Fibroblast of skin of right quadriceps (primary cell): ENCODE measurements around the gene AP4E1.
"Not testable (repeated sequence)": the region's sequence is repeated elsewhere in the genome, so short reads cannot be mapped to it uniquely, and the experiment has no call there.

ENCODE experiments used
- DNase-seq: peaks from one replicate; pipeline ENCODE4 v3.0.0-alpha.2; 2013

Gene AP4E1

DNA sequence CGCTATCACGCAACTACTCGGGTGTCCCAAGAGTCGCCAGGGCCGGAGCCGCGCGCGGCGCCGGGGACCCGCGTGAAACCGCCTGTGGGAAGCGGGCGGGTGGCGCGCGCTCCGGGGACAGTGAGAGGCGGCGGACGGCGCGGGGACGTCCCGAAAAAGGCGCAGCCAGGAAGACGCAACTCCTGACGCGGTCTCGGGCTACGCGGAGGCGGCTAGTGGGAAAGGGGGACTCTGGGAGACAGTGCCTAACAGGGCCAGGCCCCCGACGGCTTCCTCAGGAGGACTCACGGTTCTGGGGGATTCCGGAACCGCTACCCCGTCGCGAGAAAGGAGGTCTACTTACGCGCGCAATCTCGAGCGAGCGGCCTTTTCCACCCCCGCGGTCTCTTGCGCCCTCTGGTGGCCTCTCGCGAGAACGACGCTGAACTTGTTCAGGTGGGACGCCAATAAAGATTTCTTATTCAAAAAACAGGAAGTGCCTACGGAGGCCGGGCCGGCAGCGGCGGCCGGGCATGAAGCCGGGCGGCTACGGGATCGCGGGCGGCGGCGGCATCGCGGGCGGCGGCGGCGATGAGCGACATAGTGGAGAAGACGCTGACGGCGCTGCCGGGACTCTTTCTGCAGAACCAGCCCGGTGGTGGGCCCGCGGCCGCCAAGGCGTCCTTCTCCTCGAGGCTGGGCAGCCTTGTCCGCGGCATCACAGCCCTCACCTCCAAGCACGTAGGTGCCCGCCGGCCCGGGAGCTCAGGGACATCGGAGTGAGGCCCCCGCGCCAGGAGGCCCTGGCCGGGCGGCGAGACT lies at the start of gene AP4E1:
TSS of gene AP4E1 (plus strand) at position 475 of the 801 bp plus-strand sequence. CDS start at position 571, 96 bp downstream.
- peak; percentile 93 for DNase-seq

DNA sequence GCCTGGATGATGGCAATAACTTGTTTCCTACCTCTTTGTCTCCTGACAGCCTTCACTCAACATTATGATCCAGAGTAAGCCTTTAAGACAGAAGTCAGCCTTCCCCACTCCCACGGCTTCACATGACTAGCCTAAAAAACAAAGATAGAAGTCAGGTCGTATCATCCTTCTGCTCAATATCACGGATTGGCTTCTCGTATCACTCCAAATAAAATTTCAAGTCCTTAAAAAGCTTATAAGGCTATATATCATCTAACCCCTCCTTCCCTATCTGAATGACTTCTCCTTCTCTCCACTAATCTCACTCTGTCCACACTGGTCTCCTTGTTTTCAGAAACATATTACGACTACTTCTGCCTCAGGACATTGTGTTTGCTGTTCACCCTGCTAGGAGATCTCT lies 47.7 kb upstream of the AP4E1 start:
- no peak for DNase-seq

DNA sequence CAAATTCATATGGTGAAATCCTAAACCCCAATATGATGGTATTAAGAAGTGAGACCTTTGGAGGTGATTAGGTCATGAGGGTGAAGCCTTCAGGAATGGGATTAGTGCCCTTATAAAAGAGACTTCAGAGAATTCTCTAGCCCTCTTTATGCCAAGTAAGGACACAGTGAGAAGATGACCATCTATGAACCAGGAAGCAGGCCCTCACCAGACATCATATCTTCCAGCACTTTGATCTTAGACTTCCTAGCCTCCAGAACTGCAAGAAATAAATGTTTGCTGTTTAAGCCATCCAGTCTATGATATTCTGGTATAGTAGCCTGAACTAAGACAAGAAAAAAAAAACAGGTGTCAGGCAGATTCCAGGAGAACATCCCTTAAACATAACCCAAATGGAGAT lies 45.9 kb upstream of the AP4E1 start:
- DNase-seq = no peak

DNA sequence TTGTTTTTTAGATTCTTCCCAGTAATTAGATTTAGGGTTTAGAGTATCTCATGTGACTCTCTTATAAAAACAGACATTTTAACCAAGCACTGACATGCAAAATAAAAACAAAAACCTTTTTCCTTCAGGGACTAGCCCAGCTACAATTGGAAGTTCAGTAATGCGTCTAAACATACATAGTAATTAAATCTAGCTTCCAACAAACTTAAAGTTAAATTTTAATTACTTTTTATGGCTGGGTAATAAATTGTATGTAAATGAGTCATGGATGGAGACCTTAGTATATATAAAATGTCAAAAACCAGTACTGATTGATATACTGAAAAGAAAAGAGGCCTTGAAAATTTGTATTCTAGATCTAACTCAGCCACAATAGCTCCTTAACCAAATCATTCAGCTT lies 43.6 kb upstream of the AP4E1 start:
- no peak for DNase-seq

DNA sequence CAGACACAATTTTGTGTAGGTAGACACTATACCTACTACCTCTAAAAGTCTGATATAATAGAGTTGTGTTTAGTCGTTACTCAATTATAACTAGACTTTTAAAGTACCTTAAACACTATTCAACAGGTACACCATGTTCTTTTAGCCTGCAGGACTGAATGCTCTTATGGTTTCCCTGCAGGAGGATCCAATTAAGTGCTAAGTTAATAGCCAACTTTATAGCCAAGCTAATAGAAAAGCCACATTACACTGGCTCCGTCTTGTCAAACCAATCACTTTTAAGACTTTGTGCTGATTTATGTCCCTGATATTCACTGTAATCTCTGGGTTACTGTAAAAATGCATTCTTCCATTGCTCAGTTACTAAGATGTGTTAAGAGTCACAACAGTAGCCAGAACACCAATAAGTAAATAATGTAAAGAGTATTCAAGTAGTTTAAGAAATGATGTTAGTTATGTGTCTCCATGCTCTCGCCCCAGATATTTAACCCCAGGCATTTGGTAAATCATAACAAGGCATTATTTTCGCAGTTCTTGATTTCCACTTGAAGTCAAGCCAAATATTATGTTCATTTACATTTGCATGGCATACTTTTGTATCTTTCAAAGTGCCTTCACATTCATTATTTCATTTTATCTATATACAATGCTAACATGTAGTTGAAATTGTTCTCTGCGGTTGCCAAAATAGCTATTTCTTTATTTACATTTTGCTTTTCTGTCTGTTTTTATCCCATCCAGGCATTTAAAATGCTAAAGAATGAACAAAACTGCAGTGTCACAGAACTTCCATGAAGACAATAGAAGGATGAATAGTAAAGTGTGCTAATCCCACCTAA lies 42.7 kb upstream of the AP4E1 start:
- no peak for DNase-seq

DNA sequence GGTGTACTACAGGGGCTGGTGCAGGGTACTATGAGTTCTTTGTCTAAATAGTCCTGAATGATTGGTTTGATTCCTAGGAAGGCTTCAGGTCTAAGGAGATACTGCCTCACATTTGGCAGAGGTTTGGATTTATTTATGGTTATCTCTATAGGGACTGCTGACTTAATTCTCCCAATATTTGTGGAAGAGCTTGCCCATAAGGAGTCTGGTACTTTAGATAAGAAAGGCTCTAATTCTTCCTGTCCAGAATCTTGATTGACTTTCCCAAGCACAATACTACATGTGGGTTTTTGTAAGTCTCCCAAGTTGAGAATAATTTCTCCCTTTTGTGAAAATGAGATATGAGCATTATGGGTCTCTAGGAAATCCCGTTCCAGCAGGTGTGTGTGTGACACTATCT lies 36.7 kb upstream of the AP4E1 start:
- no peak for DNase-seq

DNA sequence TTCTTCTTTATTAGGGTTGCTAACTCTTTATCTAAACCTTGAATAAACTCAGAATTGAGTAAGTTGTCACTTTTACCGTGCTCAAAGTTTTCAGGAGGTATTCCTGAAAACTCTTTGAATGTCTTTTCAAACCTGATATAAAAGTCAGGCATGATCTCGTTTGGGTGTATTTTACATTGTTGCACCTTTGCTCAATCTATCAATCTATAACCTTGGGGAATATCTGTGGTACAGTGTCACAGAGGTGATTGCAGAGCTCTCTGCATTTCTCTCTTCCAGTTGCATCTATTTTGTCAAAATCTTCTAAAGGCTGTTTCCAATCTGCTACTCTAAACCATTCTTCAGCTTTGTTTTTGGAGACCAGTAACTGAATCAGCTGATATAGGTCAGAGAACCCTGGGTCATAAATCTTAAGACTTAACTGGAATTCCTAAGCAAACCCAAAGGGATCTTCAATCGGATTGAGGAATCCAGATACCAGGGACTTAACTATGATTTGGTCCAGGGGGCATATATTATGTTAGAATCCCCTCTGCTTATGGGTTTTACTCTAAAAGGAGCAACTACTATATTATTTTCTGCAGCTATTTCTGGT lies 35.6 kb upstream of the AP4E1 start:
- DNase-seq = no peak

DNA sequence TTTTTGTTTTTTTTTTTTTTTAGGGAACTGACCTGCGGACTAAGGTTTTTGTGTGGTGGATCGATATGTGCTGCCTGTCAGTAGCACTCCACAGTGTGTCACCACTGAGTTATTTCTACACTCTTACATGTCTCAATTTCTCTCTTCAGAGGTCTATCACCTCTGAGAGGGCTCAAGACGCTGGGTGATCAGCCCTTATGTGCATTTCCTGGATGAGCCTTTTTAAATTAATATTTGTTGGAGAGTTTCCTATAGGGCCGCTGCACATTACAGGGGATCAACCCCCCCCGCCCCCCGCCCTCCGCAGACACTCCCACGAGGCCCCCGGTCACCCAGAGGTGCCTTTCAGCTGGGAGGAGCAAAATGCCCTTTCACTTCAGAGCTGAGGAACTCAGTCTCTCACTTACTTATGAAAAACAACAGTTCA lies 34.5 kb upstream of the AP4E1 start:
- no peak for DNase-seq

DNA sequence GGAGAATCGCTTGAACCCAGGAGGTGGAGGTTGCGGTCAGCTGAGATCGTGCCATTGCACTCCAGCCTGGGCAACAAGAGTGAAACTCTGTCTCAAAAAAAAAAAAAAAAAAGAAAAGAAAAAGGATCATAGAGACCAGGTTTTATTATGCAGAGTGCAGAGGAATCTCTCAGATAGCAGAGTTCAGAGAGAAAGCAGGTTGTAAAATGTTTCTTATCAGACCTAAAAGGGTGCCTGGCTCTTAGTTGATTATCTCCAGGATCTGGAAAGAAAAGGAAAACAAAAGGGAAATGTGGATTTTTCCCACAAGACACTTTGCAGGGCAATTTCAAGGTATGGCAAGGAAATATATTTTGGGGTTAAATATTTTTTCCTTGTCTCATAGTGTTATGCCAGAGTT lies 33.2 kb upstream of the AP4E1 start:
- not testable (repeated sequence) for DNase-seq

DNA sequence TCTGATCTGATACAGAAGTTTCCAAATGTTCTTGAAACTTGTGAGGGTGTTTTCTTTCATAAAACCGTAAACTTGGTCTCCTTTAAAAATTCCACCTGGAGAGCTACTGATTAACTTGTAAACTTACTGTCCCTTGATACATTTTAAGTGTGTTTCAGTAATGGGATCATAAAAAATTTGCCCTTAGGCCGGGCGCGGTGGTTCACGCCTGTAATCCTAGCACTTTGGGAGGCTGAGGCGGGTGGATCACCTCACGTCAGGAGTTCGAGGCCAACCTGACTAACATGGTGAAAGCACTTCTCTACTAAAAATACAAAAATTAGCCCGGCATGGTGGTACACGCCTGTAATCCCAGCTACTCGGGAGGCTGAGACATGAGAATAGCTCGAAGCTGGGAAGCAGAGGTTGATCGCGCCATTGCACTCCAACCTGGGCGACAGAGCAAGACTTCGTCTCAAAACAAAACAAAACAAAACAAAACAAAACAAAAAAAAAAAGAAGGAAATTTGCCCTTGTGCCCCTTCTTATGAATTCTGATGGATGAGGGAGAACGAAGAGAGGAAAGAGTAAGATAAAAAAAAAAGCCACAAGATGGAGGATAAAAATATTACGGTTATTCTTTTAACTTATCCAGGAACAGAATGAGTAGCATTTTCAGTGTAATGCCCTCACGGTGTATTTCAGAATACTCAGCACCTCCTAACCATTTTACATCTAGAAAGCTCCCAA lies 32.1 kb upstream of the AP4E1 start:
- DNase-seq = no peak

DNA sequence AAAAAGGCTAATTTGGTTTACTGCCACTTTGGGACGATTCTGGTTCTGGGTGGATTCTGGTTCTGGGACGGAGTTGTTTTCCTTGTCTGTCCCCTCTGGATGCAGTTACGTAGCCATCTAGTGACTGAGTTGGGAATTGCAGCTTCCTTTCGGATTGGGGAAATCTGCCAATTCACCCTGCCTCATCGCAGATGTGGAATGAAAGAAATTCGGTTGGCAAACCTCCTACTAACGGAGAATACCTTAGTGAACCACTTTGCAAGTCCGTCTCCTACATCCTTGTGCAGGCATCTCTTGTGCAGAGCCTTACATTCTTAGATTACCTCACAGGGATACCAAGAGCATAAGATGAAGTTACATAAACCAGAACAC lies 31.5 kb upstream of the AP4E1 start:
- DNase-seq = peak; percentile 96

DNA sequence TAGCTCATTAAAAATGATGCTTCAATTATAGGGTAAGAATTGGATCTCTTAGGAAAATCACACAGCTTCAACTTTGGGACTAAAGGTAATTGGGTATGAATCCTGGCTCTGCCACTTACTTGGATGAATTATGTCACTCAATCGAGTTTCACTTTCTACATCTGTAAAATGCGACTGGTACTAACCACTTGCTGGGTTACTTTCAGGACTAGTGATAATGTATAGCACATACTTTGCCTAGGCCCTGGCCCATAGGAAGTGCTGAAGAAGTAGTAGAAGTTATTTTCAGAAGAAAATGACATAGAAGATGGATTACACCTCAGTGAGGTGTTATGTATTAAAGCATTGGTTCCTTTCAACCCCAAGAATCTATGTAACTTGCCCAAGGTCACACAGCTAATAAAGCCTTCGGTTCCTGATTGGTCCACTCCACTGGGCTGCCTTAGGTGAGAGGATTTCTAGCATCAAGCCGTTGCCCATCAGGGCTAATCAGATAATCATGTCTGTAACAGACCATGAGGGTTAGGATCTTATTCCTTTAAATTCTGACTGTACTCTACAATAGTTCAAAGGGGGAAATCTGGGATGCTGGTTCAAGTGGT lies 29.4 kb upstream of the AP4E1 start:
- no peak for DNase-seq

DNA sequence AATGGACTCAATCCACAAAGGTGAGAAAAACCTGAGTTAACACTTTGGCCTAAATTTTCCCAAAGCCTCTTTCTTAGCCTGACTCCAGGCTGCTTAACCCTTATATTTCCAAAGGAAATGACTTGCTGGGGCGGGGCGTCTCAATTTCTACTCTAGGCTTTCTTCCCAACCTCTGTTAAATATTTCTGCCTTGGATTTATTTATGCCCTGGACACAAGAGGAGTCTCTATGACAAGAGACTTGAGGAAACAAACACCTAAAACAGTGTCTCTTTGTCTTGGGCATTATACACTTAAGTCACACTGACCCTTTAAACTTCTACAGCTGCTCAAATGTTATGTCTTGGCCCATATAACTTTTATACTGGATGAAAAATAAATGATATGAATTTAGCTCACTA lies 28.3 kb upstream of the AP4E1 start:
- DNase-seq = peak; percentile 38

DNA sequence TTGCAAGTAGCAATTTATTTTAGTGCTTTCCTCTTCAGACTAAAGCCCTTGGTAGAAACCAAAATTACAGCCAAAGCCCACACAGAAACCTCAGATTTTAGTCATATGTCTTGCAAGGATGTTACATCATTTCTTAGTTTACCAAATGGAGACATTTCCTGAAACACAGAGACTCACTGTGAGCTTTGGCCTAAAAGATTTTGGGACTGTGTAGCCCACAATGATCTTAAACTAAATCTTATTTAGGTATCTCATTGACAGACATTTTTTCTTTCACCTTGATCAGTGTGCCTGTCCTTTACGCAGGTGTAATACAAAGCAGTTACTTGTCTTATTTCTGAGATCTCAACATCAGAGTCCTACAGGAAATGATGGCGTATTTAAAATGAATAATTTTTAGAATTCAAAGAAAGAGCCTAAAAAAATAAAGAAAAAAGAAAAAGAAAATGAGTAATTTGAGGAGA lies 27.8 kb upstream of the AP4E1 start:
- peak; percentile 89 for DNase-seq

DNA sequence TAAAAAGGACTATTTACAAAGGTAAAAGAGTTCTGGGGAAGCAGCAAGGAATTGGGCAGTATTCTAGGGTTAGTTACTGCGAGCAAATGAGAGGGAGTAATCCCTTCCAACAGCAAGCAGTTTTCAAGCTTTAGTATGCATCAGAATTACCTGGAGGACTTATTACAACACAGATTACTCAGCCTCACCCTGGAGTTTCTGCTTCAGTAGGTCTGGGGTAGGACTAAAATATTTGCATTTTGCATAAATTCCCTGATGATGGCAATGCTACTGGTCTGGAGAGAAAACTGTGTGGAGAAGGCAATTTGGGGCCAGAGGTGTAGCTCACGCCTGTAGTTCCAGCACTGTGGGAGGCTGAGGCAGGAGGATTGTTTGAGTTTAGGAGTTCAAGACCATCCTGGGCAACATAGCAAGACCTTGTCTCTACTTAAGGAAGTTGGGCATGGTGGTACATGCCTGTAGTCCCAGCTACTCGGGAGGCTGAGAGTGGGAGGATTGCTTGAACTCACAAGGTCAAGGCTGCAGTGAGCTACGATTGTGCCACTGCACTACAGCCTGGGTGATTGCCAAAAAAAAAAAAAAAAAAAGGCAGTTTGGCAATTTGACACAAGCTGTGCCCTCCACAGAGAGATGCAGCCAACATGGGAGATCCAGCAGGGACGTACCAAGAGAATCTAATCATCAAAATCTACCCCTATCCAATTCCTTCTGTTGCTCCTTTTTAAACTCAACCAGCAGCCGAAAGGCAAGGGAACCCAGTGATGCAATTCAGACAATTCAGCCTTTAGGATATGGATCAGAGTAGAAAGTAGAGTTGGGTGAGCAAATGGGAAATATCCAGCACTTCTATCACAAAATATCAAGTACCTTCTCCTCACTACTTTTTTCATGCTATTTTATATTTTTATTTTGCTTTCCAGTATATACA lies 27.1 kb upstream of the AP4E1 start:
- peak; percentile 32 for DNase-seq

DNA sequence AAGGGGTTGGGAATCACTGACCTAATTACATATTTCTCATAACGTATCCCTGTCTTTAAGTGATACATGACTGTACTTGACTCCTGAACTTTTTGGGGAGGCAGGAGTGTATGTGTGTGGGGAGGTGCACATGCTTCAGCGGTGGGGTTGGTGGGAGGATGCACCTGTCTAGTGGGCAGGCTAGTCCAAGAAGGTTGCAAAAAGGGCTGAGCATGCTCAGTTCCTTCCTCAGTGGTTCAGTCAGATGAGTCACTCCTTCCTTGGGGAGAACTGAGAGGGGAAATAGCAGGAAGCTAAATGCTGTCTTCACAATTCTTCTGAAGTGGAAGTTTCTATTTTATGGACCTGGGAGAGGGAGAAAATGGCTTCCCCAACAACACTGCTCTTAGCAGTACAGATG lies 24.6 kb upstream of the AP4E1 start:
- peak; percentile 70 for DNase-seq

DNA sequence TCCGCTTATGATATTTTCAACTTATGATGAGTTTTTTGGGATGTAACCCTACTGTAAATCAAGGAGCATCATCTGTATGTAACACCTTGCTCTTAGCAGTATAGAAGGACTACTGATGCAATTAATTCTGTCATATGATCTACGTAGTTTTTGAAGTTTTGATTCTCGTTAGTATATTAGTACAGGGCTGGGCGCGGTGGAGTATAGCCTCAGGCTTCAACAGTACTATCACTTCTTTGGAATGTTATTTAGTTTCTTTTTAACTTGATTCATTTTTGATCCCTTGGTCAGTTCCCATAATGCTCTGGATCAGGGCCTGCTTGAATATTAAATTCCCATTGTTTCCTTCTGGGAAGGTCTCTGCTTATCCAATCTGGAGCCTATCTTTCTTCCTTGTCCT lies 23.9 kb upstream of the AP4E1 start:
- peak; percentile 36 for DNase-seq

DNA sequence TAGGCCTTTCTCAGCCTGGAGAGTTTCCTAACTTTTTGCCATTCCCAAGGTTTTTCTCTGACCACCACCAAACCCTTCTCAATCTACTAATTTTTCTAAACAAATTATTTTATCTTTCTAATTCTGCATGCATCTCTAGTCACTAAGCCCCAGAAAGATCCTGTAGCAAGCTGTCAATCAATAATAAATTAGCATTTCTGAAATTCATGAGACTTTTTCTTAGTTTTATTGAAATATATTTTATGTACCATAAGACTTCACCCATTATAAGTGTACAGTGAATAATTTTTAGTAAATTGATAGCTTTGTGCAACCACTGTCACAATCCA lies 22.4 kb upstream of the AP4E1 start:
- DNase-seq = no peak

DNA sequence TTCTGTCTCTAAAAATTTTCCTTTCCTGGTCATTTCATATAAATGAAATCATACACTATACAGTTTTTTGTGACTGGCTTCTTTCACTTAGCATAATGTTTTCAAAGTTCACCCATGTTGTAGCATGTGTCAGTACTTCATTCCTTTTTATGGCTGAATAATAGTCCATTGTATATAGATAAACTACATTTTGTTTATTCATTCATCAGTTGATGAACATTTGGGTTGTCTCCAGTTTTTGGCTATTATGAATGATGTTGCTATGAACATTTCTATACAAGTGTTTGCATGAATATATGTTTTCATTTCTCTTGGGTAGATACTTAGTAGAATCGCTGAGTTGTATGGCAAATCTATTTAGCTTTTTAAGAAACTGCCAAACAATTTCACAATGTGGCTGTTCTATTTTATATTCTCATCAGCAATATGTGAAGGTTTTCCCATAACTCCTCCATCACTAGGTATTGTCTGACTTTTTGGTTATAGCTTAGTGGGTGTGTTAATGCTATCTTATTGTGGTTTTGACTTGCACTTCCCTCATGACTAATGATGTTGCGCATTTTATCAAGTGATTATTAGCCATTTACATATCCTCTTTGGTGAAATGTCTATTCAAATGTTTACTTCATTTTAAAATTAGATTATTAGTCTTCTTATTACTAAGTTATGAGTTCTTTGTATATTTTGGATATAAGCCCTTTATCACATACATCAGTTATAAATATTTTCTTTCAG lies 21.7 kb upstream of the AP4E1 start:
- no peak for DNase-seq

DNA sequence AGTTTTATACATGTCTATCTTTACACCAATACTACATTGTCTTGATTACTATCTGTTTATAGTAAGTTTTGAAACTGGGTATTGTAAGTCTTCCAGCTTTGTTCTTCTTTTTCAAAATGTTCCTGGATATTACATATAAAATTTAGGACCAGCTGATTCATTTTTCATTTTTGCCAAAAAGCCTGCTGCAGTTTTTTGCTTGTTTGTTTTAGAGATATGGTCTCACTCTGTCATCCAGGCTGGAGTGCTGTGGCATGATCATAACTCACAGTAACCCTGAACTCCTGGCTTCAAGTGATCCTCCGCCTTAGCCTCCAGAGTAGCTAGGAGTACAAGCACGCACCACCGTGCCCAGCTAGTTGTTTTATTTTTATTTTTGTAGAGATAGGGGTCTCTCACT lies 20.4 kb upstream of the AP4E1 start:
- DNase-seq = no peak

DNA sequence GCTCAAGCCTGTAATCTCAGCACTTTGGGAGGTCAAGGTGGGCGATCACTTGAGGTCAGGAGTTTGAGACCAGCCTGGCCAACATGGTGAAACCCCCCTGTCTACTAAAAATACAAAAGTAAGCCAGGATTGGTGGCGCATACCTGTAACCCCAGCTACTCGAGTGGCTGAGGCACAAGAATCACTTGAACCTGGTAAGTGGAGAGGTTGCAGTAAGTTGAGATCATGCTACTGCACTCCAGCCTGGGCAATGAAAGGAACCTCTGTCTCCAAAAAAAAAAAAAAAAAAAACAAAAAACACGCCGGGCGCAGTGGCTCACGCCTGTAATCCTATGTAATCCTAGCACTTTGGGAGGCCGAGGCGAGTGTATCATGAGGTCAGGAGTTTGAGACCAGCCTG lies 18.9 kb upstream of the AP4E1 start:
- DNase-seq = no peak
